ENCODE measurements around the gene NT5C2.

Gene NT5C2

GRCh38 chr10:103077020-103077419 is 116.1 kb downstream of the NT5C2 start:
- Histone ChIP-seq H3K4me2 (ENCODE audit: low read depth, low read length, poor library complexity, severe bottlenecking) (no peak overlapping the region), H4K20me1 (ENCODE audit: insufficient read depth, low read length, poor library complexity, severe bottlenecking) (no peaks in the 10 kb centered on the region), H3K4me3 (ENCODE audit: low read length, poor library complexity, severe bottlenecking) (no peak overlapping the region), H3K4me1 (ENCODE audit: insufficient read depth, low read length, poor library complexity, severe bottlenecking) (no peaks in the 10 kb centered on the region), H3K27me3 (ENCODE audit: insufficient read depth, low read length, poor library complexity, severe bottlenecking) (no peaks in the 10 kb centered on the region), H3K79me2 (ENCODE audit: insufficient read depth, low read length) (no peaks in the 10 kb centered on the region), H2AFZ (ENCODE audit: low read length) (no peak overlapping the region), H3K9ac (ENCODE audit: low read depth, low read length, poor library complexity, severe bottlenecking) (no peak overlapping the region), H3K9me2 (replicated peaks; ENCODE audit: low read depth, low read length) (no peaks in the 10 kb centered on the region), H3F3A (ENCODE audit: low read depth) (no peaks in the 10 kb centered on the region), H3K9me3 (ENCODE audit: insufficient read depth, low read depth, low read length) (no peaks in the 10 kb centered on the region), H3K36me3 (ENCODE audit: insufficient read depth, low read length) (peaks cover 7% of the 10 kb centered on the region; the same call in 1 of the 2 replicates)
- TF ChIP-seq CTCF (conservative IDR thresholded peaks at IDR 0.05; ENCODE audit: low read length) = no peak
- TF ChIP-seq EZH2phosphoT487 (IDR thresholded peaks at IDR 0.05; ENCODE audit: borderline replicate concordance) = no peak

- H3K9me2 ChIP-seq (replicated peaks; ENCODE audit: low read depth, low read length) = no peaks in the 10 kb centered on the region
- H3K4me2 ChIP-seq (ENCODE audit: low read depth, low read length, poor library complexity, severe bottlenecking) = no peak overlapping the region
- H2AFZ ChIP-seq (ENCODE audit: low read length) = no peak overlapping the region
- H4K20me1 ChIP-seq (ENCODE audit: insufficient read depth, low read length, poor library complexity, severe bottlenecking) = no peaks in the 10 kb centered on the region
- H3K79me2 ChIP-seq (ENCODE audit: insufficient read depth, low read length) = no peaks in the 10 kb centered on the region
- H3K9ac ChIP-seq (ENCODE audit: low read depth, low read length, poor library complexity, severe bottlenecking) = no peak overlapping the region
- peaks cover 7% of the 10 kb centered on the region; the same call in 1 of the 2 replicates for H3K36me3 ChIP-seq (ENCODE audit: insufficient read depth, low read length)
- TF ChIP-seq EZH2phosphoT487 (IDR thresholded peaks at IDR 0.05; ENCODE audit: borderline replicate concordance) (no peak), CTCF (conservative IDR thresholded peaks at IDR 0.05; ENCODE audit: low read length) (no peak)
- H3K4me1 ChIP-seq (ENCODE audit: insufficient read depth, low read length, poor library complexity, severe bottlenecking) = peaks cover 20% of the 10 kb centered on the region
- H3F3A ChIP-seq (ENCODE audit: low read depth) = 0 out of 2 replicates have a peak, but pooled peaks cover 2% of the 10 kb centered on the region
- H3K27me3 ChIP-seq (ENCODE audit: insufficient read depth, low read length, poor library complexity, severe bottlenecking) = no peaks in the 10 kb centered on the region
- no peaks in the 10 kb centered on the region for H3K9me3 ChIP-seq (ENCODE audit: insufficient read depth, low read depth, low read length)
- no peak overlapping the region for H3K4me3 ChIP-seq (ENCODE audit: low read length, poor library complexity, severe bottlenecking)
Observed at GRCh38 chr10:103072891-103073290, 120.2 kb downstream of the NT5C2 start.

GRCh38 chr10:103072276-103072675 is 120.8 kb downstream of the NT5C2 start:
- Histone ChIP-seq H3K9me3 (ENCODE audit: insufficient read depth, low read depth, low read length) (no peaks in the 10 kb centered on the region), H3K4me3 (ENCODE audit: low read length, poor library complexity, severe bottlenecking) (no peak overlapping the region), H3K36me3 (ENCODE audit: insufficient read depth, low read length) (peaks cover 7% of the 10 kb centered on the region; the same call in 1 of the 2 replicates), H3K4me2 (ENCODE audit: low read depth, low read length, poor library complexity, severe bottlenecking) (no peak overlapping the region), H3F3A (ENCODE audit: low read depth) (0 out of 2 replicates have a peak, but pooled peaks cover 2% of the 10 kb centered on the region), H3K9me2 (replicated peaks; ENCODE audit: low read depth, low read length) (no peaks in the 10 kb centered on the region), H4K20me1 (ENCODE audit: insufficient read depth, low read length, poor library complexity, severe bottlenecking) (no peaks in the 10 kb centered on the region), H3K79me2 (ENCODE audit: insufficient read depth, low read length) (no peaks in the 10 kb centered on the region), H3K4me1 (ENCODE audit: insufficient read depth, low read length, poor library complexity, severe bottlenecking) (peaks cover 20% of the 10 kb centered on the region), H2AFZ (ENCODE audit: low read length) (no peak overlapping the region), H3K27me3 (ENCODE audit: insufficient read depth, low read length, poor library complexity, severe bottlenecking) (no peaks in the 10 kb centered on the region), H3K9ac (ENCODE audit: low read depth, low read length, poor library complexity, severe bottlenecking) (no peak overlapping the region)
- TF ChIP-seq EZH2phosphoT487 (IDR thresholded peaks at IDR 0.05; ENCODE audit: borderline replicate concordance) (no peak), CTCF (conservative IDR thresholded peaks at IDR 0.05; ENCODE audit: low read length) (no peak)

All from Loucy (cell line).